Spleen (tissue), 7 donors: ENCODE results near the gene GSN.

Experiments
- CTCF ChIP-seq, 11 experiments: fragments of 200-600 bp in 7 of 11; fragments of 450-650 bp in 4 of 11; sonication (generic) in 4 of 11; IDR thresholded peaks in 8 of 11; conservative IDR thresholded peaks in 3 of 11; 1 replicate in 7 of 11; 2 replicates in 4 of 11; pipeline versions ENCODE4 v1.4.0 to v1.8.0; 2016 to 2021; ENCODE audit warnings: antibody characterized with exemption in 11 of 11, inconsistent platforms in 4 of 11, mild to moderate bottlenecking in 1 of 11
- POLR2A ChIP-seq, 3 donors: fragments of 450-650 bp; IDR thresholded peaks; one replicate each; pipeline ENCODE4 v1.5.1; 2017; ENCODE audit warnings: antibody characterized with exemption in 3 of 3, mild to moderate bottlenecking in 1 of 3
- POLR2AphosphoS5 ChIP-seq, 3 donors: sonication (generic); formaldehyde crosslinking; IDR thresholded peaks; one replicate each; pipeline ENCODE4 v1.5.1; 2017; ENCODE audit warnings: antibody characterized with exemption in 3 of 3
- donor health status: DM: no; HTN: no; CAD: no; lungs with moderate emphysema.
- donor health status: DM: no; HTN: no; CAD: no.
- donor health status: DM: no; HTN: no; CAD: no.

DNA sequence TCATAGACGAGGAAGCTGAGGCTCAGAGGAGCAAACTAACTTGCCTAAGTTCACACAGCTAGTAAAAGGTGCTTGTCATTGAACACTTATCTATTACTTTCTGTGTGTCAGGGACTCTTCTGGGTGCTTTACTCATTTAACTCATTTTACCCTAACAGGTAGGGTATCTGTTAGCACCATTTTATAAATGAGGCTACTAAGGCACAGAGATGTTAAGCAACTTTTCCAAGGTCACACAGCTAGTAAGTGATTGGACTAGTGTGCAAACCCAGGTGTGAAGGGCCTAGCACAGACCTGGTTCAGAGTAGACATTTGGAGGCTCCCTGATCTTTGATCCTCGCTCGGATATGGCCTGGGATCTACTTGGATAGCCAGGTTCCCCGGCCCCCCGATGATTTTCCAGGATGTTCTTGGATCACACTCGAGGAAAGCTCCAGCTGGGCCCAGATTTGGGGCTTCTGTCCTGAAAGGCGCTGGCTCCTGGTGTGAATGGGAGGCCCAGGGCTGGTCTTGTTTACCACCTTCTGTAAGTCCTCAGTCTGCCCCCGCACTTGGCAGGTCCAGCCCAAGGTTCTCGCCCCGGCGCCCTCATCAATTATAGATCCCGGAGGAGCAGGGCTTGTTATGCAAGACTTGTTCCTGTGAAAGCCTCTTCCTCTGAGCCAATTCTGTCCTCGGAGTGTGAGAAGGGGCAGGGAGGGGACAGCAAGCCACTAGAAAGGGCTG, 37.5 kb downstream of the GSN start:
- TF ChIP-seq CTCF (IDR thresholded peaks at IDR 0.05 in 8 of 11, conservative IDR thresholded peaks at IDR 0.05 in 3 of 11) (no peak), POLR2A (IDR thresholded peaks at IDR 0.05) (no peak), POLR2AphosphoS5 (IDR thresholded peaks at IDR 0.05) (no peak)
